ENCODE measurements around the gene LRRC2. TPM values are rescaled to one million over a fixed set of nuclear protein-coding genes. Genes with fewer than 3 reads are reported as not detected.

The LRRC2 gene
- total and polyA plus RNA-seq, 9 of the 15 experiments (the other 6 are each of a cell fraction or from before 2014, with no cell fraction given): 0.01 to 0.04 (median 0.03) TPM; not detected in 5

GRCh38 chr3:46580675-46581074 is 14.6 kb upstream of the LRRC2 start (continued):
- no peak for TF ChIP-seq GTF2E2 (tag; IDR thresholded peaks at IDR 0.05)

GRCh38 chr3:46579756-46580286 is 13.7 kb upstream of the LRRC2 start:
- no peaks in the 10 kb centered on the region for H3K36me3 ChIP-seq (ENCODE audit: control insufficient read depth, insufficient read depth, low read length)
- H3K9me3 ChIP-seq (replicated peaks; ENCODE audit: control insufficient read depth, insufficient read depth, low read depth, low read length): no peaks in the 10 kb centered on the region
- FAIRE-seq (no peak), DNase-seq (ENCODE audit: extremely low read depth in 1 of 4, low spot score in 3 of 4) (no peak), ATAC-seq (peak; percentile 41)
- H3K27me3 ChIP-seq (ENCODE audit: control insufficient read depth in 2 of 2, insufficient read depth in 2 of 2, low read length in 2 of 2): peaks cover 27 to 32% of the 10 kb centered on the region in 2 experiments
- peaks cover 0 to 5% of the 10 kb centered on the region in 2 experiments; a peak in 2 of 5 replicates for H3K4me1 ChIP-seq (replicated peaks in 1 of 2; ENCODE audit: control insufficient read depth in 2 of 2, insufficient read depth in 2 of 2, low read length in 2 of 2)
- no peaks in the 10 kb centered on the region for H4K20me1 ChIP-seq (replicated peaks; ENCODE audit: control insufficient read depth, insufficient read depth, low read length)
- no peaks in the 10 kb centered on the region for H3K9me1 ChIP-seq (ENCODE audit: control insufficient read depth, insufficient read depth, low read length)
- no peak overlapping the region for H3K27ac ChIP-seq (ENCODE audit: extremely low read depth, low read depth, low read length)
- in situ Hi-C loops (cut with MboI): no loop called here
- no peak overlapping the region for H3K4me3 ChIP-seq
- H3K9ac ChIP-seq (ENCODE audit: insufficient read depth in 1 of 2, low read depth in 2 of 2, low read length in 2 of 2): no peak overlapping the region; a peak in 1 of 4 replicates
- ChIA-PET POLR2A (no interaction called here), CTCF (ENCODE audit: low intra/inter-chr PET ratio) (no interaction called here)
- H2AFZ ChIP-seq (ENCODE audit: low read depth, low read length): no peak overlapping the region
- no peak overlapping the region for H3K4me2 ChIP-seq (ENCODE audit: insufficient read depth, low read length)
- no TSS peak for BruUV-seq (replicated peaks)
- H3K79me2 ChIP-seq (ENCODE audit: control insufficient read depth, insufficient read depth, low read length): no peaks in the 10 kb centered on the region
- intact Hi-C loops (cut with micrococcal nuclease): no loop called here
- WGBS (ENCODE audit: insufficient coverage, low coverage, missing lambda C conversion rate): 8% methylated on average over 14 of the region's 14 CpGs
- TF ChIP-seq SREBF2 (CRISPR knock-in tag; IDR thresholded peaks at IDR 0.05): no peak
- TF ChIP-seq NRF1 (conservative IDR thresholded peaks at IDR 0.05 in 1 of 2, IDR thresholded peaks at IDR 0.05 in 1 of 2): 0 out of 4 replicates have a peak, but pooled peaks of 1 of the 2 experiments have one; percentile 30
- no peak for TF ChIP-seq FOXK2 (conservative IDR thresholded peaks at IDR 0.05 in 1 of 2, IDR thresholded peaks at IDR 0.05 in 1 of 2; ENCODE audit: low read depth in 2 of 2)
- TF ChIP-seq SPI1 (IDR thresholded peaks at IDR 0.05; ENCODE audit: borderline replicate concordance, low read depth, low read length): peak; percentile 43; the same call in 1 of the 2 replicates
